ENCODE results near the gene WNT4.

The WNT4 gene

DNA sequence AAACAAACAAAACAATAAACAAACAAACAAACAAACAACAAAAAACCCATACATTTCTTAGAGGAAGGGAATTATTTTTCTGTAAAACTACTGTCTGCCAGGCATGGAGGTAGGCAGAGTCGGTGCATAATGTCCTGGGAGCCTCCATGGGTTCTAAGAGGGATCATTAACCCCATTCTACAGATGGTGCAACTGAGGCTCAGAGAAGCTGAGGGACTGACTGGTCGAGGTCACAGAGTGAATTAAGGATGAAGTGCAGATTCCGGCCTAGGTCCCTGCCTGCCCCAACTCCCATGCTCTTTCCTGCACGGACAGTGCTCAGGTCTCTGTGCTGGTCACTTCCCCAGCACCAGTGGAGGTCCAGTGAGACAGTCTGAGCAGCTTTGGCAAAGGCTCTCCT is 15.8 kb upstream of the WNT4 start:
- TF ChIP-seq, protein P1, sequence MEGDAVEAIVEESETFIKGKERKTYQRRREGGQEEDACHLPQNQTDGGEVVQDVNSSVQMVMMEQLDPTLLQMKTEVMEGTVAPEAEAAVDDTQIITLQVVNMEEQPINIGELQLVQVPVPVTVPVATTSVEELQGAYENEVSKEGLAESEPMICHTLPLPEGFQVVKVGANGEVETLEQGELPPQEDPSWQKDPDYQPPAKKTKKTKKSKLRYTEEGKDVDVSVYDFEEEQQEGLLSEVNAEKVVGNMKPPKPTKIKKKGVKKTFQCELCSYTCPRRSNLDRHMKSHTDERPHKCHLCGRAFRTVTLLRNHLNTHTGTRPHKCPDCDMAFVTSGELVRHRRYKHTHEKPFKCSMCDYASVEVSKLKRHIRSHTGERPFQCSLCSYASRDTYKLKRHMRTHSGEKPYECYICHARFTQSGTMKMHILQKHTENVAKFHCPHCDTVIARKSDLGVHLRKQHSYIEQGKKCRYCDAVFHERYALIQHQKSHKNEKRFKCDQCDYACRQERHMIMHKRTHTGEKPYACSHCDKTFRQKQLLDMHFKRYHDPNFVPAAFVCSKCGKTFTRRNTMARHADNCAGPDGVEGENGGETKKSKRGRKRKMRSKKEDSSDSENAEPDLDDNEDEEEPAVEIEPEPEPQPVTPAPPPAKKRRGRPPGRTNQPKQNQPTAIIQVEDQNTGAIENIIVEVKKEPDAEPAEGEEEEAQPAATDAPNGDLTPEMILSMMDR (IDR thresholded peaks at IDR 0.05; ENCODE audit: low read length), result no peak
- no peak for TF ChIP-seq EZH2 (IDR thresholded peaks at IDR 0.05; ENCODE audit: borderline replicate concordance, low read length)
- no peak overlapping the region for H2AFZ ChIP-seq (ENCODE audit: low read length)
- H3F3A ChIP-seq (ENCODE audit: insufficient read depth, low read length), result no peaks in the 10 kb centered on the region
- no peak overlapping the region for H3K9ac ChIP-seq (ENCODE audit: low read length)
- 0 out of 2 replicates have a peak, but pooled peaks cover 3% of the 10 kb centered on the region for H3K27me3 ChIP-seq (ENCODE audit: insufficient read depth, low read length)
- H4K20me1 ChIP-seq (ENCODE audit: insufficient read depth, low read length), result no peaks in the 10 kb centered on the region
- H3K4me1 ChIP-seq (ENCODE audit: insufficient read depth, low read length, severe bottlenecking), result no peaks in the 10 kb centered on the region
- H3K4me2 ChIP-seq (ENCODE audit: low read length), result no peak overlapping the region
- no peaks in the 10 kb centered on the region for H3K9me2 ChIP-seq (ENCODE audit: low read depth, low read length)
- H3K79me2 ChIP-seq (ENCODE audit: insufficient read depth, low read length), result no peaks in the 10 kb centered on the region
- H3K4me3 ChIP-seq (ENCODE audit: low read depth, low read length, poor library complexity, severe bottlenecking), result no peak overlapping the region
- no peak overlapping the region for H3K27ac ChIP-seq (ENCODE audit: low read depth, low read length, poor library complexity, severe bottlenecking)
- H3K36me3 ChIP-seq (ENCODE audit: insufficient read depth, low read length), result no peaks in the 10 kb centered on the region
- H3K9me3 ChIP-seq (ENCODE audit: low read length), result no peaks in the 10 kb centered on the region

DNA sequence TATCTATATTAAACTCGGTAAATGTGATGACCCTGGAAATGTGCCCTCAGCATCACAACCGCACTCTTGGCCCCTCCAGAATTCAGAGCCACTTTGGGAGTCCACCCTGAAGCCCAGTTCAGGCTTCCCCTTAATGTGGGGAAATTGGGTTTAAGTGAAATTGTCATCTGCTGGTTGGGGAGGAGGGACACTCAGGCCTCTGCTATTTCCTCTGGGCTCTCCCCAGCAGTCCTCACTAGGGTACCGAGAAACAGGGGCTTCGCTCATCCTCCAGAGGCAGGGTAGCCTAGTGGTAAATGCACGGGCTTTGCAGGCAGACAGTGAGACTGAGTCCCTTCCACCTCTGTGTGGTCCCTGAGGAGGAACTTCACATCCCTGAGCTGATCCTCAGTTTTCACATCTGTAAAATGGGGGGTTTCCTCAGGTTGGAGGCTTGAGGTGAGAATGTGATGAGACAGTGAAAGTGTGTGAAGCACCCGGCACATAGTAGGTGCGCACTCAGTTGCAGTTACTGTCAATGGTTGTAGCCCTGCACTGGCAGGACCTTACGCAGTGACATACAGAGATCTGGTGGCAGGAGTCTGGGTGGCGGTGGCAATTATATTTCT is 14.6 kb upstream of the WNT4 start:
- Histone ChIP-seq H3K27ac (ENCODE audit: low read depth, low read length, poor library complexity, severe bottlenecking) (no peak overlapping the region), H4K20me1 (ENCODE audit: insufficient read depth, low read length) (no peaks in the 10 kb centered on the region), H3K4me3 (ENCODE audit: low read depth, low read length, poor library complexity, severe bottlenecking) (no peak overlapping the region), H3K79me2 (ENCODE audit: insufficient read depth, low read length) (no peaks in the 10 kb centered on the region), H3K9ac (ENCODE audit: low read length) (no peak overlapping the region), H3F3A (ENCODE audit: insufficient read depth, low read length) (no peaks in the 10 kb centered on the region), H3K4me2 (ENCODE audit: low read length) (no peak overlapping the region), H3K36me3 (ENCODE audit: insufficient read depth, low read length) (no peaks in the 10 kb centered on the region), H3K4me1 (ENCODE audit: insufficient read depth, low read length, severe bottlenecking) (no peaks in the 10 kb centered on the region), H3K9me3 (ENCODE audit: low read length) (no peaks in the 10 kb centered on the region), H2AFZ (ENCODE audit: low read length) (no peak overlapping the region), H3K9me2 (ENCODE audit: low read depth, low read length) (no peaks in the 10 kb centered on the region), H3K27me3 (ENCODE audit: insufficient read depth, low read length) (peaks cover 7% of the 10 kb centered on the region; the same call in 1 of the 2 replicates)
- TF ChIP-seq, protein P1 (IDR thresholded peaks at IDR 0.05; ENCODE audit: low read length), result no peak
- TF ChIP-seq EZH2 (IDR thresholded peaks at IDR 0.05; ENCODE audit: borderline replicate concordance, low read length), result no peak

DNA sequence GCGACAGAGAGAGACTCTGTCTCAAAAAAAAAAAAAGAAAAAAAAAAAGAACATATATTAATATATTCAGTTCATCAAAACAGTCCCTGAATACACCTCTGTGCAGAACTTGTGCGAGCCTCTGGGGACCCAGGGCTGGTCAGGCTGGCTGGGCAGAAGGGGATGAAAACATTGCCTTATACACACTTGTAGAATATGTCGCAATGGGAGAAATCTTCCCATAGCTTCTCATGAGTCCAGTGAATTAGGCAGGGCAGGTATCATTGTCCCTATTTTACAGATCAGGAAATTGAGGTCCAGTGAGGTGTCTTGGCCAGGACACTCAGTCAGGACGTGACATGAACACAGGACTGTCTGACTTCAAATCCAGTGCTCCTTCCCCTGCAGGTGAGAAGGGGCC is 12.6 kb upstream of the WNT4 start:
- H3K4me2 ChIP-seq (ENCODE audit: low read length), result no peak overlapping the region
- H3K9me3 ChIP-seq (ENCODE audit: low read length), result no peaks in the 10 kb centered on the region
- TF ChIP-seq EZH2 (IDR thresholded peaks at IDR 0.05; ENCODE audit: borderline replicate concordance, low read length), result no peak
- TF ChIP-seq, protein P1 (IDR thresholded peaks at IDR 0.05; ENCODE audit: low read length), result no peak
- peaks cover 4% of the 10 kb centered on the region; the same call in 1 of the 2 replicates for H3K27me3 ChIP-seq (ENCODE audit: insufficient read depth, low read length)
- no peak overlapping the region for H2AFZ ChIP-seq (ENCODE audit: low read length)
- no peaks in the 10 kb centered on the region for H3F3A ChIP-seq (ENCODE audit: insufficient read depth, low read length)
- no peak overlapping the region for H3K9ac ChIP-seq (ENCODE audit: low read length)
- H3K9me2 ChIP-seq (ENCODE audit: low read depth, low read length), result no peaks in the 10 kb centered on the region
- H4K20me1 ChIP-seq (ENCODE audit: insufficient read depth, low read length), result no peaks in the 10 kb centered on the region
- H3K4me1 ChIP-seq (ENCODE audit: insufficient read depth, low read length, severe bottlenecking), result no peaks in the 10 kb centered on the region
- no peaks in the 10 kb centered on the region for H3K36me3 ChIP-seq (ENCODE audit: insufficient read depth, low read length)
- H3K79me2 ChIP-seq (ENCODE audit: insufficient read depth, low read length), result no peaks in the 10 kb centered on the region
- no peak overlapping the region for H3K4me3 ChIP-seq (ENCODE audit: low read depth, low read length, poor library complexity, severe bottlenecking)
- no peak overlapping the region for H3K27ac ChIP-seq (ENCODE audit: low read depth, low read length, poor library complexity, severe bottlenecking)

Measured in OCI-LY1 (cell line).